ENCODE measurements around the gene MST1R. TPM values are rescaled to one million over a fixed set of nuclear protein-coding genes. Genes with fewer than 3 reads are reported as not detected.
"Not testable (repeated sequence)": the region's sequence is repeated elsewhere in the genome, so short reads cannot be mapped to it uniquely, and the experiment has no call there.

Gene MST1R
- total RNA-seq, 1 donor, result under 0.01 TPM

- no peak for TF ChIP-seq CTCF (IDR thresholded peaks at IDR 0.05; ENCODE audit: insufficient read depth, low read depth, low read length)
- DNase-seq (ENCODE audit: low read depth), result no peak
- H3K4me3 ChIP-seq (ENCODE audit: low read depth, low read length), result no peak overlapping the region
These were observed 21.8 kb upstream of the MST1R start for GRCh38 chr3:49925485-49925884.

GRCh38 chr3:49924683-49925082, 21.0 kb upstream of the MST1R start:
- TF ChIP-seq CTCF (IDR thresholded peaks at IDR 0.05; ENCODE audit: insufficient read depth, low read depth, low read length), result no peak
- peak; percentile 34 for DNase-seq (ENCODE audit: low read depth)
- H3K4me3 ChIP-seq (ENCODE audit: low read depth, low read length), result no peak overlapping the region

DNA sequence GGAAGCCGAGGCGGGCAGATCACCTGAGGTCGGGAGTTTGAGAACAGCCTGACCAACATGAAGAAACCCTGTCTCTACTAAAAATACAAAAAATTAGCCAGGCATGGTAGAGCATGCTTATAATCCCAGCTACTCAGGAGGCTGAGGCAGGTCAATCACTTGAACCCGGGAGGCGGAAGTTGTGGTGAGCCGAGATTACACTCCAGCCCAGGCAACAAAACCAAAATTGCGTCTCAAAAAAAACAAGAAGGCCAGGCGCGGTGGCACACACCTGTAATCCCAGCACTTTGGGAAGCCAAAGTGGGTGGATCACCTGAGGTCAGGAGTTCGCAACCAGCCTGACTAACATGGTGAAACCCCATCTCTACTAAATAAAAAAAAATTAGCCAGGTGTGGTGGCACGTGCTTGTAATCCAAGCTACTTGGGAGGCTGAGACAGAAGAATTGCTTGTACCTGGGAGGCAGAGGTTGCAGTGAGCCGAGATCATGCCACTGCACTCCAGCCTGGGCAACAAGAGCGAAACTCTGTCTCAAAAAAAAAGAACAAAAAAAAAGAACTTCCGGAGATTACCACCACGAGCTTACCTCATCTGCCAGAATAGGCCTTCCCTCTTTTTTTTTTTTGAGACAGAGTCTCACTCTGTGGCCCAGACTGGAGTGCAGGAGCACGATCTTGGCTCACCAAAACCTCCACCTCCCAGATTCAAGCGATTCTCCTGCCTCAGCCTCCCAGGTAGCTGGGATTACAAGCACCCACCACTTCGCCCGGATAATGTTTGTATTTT, 14.3 kb upstream of the MST1R start:
- not testable (repeated sequence) for DNase-seq (ENCODE audit: low read depth); H3K4me3 ChIP-seq (ENCODE audit: low read depth, low read length)

GRCh38 chr3:49916686-49917085, 13.0 kb upstream of the MST1R start:
- peak; percentile 58 for DNase-seq (ENCODE audit: low read depth)
- TF ChIP-seq CTCF (IDR thresholded peaks at IDR 0.05; ENCODE audit: insufficient read depth, low read depth, low read length), result no peak
- no peak overlapping the region for H3K4me3 ChIP-seq (ENCODE audit: low read depth, low read length)

DNA sequence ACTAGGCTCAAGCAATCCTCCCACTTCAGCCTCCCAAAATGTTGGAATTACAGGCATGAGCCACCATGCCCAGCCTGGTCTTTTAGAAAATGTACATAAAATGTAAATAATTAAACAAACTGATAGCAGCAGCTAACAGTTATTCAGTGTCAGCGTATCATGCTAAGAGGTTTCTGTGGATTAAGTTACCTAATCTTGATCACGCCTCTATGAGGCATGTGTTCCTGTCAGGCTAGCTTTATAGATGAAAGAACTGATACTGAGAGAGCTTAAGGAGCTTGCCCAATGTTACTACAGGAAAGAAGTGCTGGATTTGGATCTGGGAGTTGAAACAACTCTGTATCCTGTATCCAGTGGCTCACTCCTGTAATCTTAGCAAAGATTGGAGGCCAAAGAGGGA, 11.2 kb upstream of the MST1R start:
- no peak for TF ChIP-seq CTCF (IDR thresholded peaks at IDR 0.05; ENCODE audit: insufficient read depth, low read depth, low read length)
- no peak overlapping the region for H3K4me3 ChIP-seq (ENCODE audit: low read depth, low read length)
- peak; percentile 71 for DNase-seq (ENCODE audit: low read depth)

DNA sequence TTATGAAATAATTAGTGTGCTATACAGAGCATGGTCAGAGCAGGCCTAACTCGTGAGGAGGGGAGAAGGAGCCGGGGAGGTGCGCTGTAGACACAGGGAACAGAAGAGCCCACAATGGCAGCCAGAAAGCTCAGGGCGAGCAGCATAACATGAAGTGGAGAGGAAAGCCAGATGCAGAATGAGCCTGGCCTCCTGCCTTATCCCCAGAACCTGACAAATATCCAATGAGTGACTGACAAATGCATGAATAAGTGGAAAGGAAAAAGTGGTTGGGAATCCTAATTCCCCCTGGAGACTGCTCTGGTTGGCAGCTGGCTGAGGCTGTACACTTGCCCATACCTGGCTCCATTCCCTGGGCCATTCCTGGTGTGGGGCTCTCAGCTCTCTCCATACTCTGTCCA, 9.2 kb upstream of the MST1R start:
- no peak for DNase-seq (ENCODE audit: low read depth)
- no peak for TF ChIP-seq CTCF (IDR thresholded peaks at IDR 0.05; ENCODE audit: insufficient read depth, low read depth, low read length)
- H3K4me3 ChIP-seq (ENCODE audit: low read depth, low read length), result no peak overlapping the region

DNA sequence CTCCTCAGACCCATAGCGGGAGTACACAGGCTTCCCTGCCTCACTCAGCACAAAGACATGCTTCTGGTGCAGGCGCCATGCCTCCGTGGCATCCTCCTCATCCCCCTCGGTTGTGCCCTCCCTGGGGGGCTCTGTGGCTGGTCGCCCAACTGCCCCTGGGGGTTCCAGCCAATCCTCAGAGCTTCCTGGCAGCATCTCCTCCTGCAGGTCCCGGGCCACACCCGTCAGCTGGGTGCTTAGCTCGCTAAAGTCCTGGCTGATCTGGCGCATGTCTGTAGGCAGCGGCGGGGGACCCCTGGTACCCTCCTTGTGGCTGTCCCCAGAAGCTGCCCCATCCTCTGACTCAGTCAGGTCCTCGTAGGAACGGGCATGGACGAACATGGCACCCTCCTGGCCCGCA, 7.9 kb upstream of the MST1R start:
- no peak for TF ChIP-seq CTCF (IDR thresholded peaks at IDR 0.05; ENCODE audit: insufficient read depth, low read depth, low read length)
- no peak overlapping the region for H3K4me3 ChIP-seq (ENCODE audit: low read depth, low read length)
- no peak for DNase-seq (ENCODE audit: low read depth)

Measured in fibroblast of villous mesenchyme (primary cell).